Peyer's patch (tissue), 4 donors: ENCODE measurements around the gene CEP85L. TPM values are rescaled to one million over a fixed set of nuclear protein-coding genes. Genes with fewer than 3 reads are reported as not detected.

Source experiments
- DNase-seq, 3 donors: peaks; one replicate each; pipeline ENCODE4 v3.0.0-alpha.2; 2017 to 2019
- H3K27ac ChIP-seq, 4 donors: fragments of 200-600 bp; sonication (generic); one replicate each; pipeline ENCODE4 v1.5.1; 2016 to 2019
- H3K27me3 ChIP-seq, 2 donors: fragments of 200-600 bp; sonication (generic); one replicate each; pipeline ENCODE4 v1.5.1; 2019
- H3K36me3 ChIP-seq, 3 donors: fragments of 200-600 bp; sonication (generic); one replicate each; pipeline ENCODE4 v1.5.1; 2016 to 2019
- H3K4me1 ChIP-seq, 4 donors: fragments of 200-600 bp; sonication (generic); one replicate each; pipeline ENCODE4 v1.5.1; 2016 to 2019
- H3K4me3 ChIP-seq, 4 donors: fragments of 200-600 bp; sonication (generic); 1 replicate in 3 of 4; 2 replicates in 1 of 4; pipeline ENCODE4 v1.5.1; 2016 to 2019; ENCODE audit warnings: mild to moderate bottlenecking in 1 of 4
- H3K9me3 ChIP-seq, 4 donors: fragments of 200-600 bp; sonication (generic); one replicate each; pipeline ENCODE4 v1.5.1; 2016 to 2019; ENCODE audit warnings: mild to moderate bottlenecking in 1 of 4
- POLR2A ChIP-seq, 2 donors: fragments of 450-650 bp; IDR thresholded peaks; one replicate each; pipeline ENCODE4 v1.5.1; 2017; ENCODE audit warnings: antibody characterized with exemption in 2 of 2, mild to moderate bottlenecking in 2 of 2, moderate library complexity in 2 of 2
- total RNA-seq, 4 donors: library from RNA; depleted of rRNA; stranded (reverse); fragments of >200 nt; gene quantifications; one replicate each; pipeline ENCODE4 v1.1.0, GENCODE V29; 2016
- TF ChIP-seq, protein P1 (sequence below), 6 experiments: fragments of 450-650 bp in 4 of 6; fragments of 200-600 bp in 2 of 6; sonication (generic) in 1 of 6; IDR thresholded peaks; one replicate each; pipeline ENCODE4 v1.5.1; 2017 to 2019; ENCODE audit warnings: antibody characterized with exemption in 6 of 6, mild to moderate bottlenecking in 3 of 6, moderate library complexity in 1 of 6

CEP85L gene
- total RNA-seq, 4 donors from 2014 or later: 3.2 to 22.3 (median 7.5) TPM

GRCh38 chr6:118581489-118581959, 69.9 kb downstream of the CEP85L start:
- H3K9me3 ChIP-seq: peaks cover 0 to 17% (median 3%) of the 10 kb centered on the region in 4 donors
- DNase-seq: no peak

DNA sequence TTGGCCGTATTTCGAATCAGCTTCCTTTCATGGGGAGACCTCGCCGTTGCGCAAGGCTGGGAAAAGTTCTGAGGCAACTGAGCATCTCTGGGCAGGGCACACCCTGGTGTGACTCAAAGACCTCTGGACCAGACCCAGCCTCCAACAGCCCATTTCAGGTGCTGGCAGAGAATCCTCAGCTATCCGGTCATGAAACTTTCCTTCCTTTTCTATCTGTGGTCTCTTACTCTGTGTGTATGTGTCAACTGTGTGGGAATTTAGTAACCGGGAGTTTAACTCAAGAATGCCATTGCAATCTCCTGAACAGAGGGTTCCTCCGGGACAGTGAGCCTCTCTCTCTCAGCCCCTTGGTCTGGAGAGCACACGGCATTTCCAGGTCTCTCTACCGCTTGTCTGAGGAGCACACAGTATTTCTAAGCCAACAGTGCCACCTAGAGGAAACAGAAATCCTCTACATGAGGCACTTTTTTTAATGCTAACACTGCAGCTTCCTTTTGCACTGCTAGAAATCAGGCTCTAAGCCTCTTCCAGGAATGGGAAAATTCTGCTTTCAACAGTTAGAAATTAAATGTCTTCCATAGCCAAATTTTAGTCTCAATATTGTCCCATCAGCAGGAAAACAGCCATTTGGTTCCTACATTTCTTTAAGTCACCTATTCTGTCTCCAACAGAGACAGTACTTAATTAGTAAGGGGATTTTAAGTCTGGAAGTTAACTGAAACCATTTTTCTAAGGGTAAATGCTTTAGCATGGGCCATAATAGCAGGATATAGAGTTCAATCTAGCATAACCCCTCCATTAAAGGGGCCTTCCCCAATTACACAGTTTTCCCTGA, 70.6 kb downstream of the CEP85L start:
- H3K4me1 ChIP-seq: no peaks in the 10 kb centered on the region
- peaks cover 0 to 4% (median 0%) of the 10 kb centered on the region in 3 donors for H3K36me3 ChIP-seq
- no peak overlapping the region for H3K27ac ChIP-seq
- H3K9me3 ChIP-seq: peaks cover 0 to 17% (median 3%) of the 10 kb centered on the region in 4 donors
- no peak overlapping the region for H3K4me3 ChIP-seq
- peak in 1 of 3 donors; percentile 70 for DNase-seq
- no peak for TF ChIP-seq POLR2A (IDR thresholded peaks at IDR 0.05)
- TF ChIP-seq, protein P1, sequence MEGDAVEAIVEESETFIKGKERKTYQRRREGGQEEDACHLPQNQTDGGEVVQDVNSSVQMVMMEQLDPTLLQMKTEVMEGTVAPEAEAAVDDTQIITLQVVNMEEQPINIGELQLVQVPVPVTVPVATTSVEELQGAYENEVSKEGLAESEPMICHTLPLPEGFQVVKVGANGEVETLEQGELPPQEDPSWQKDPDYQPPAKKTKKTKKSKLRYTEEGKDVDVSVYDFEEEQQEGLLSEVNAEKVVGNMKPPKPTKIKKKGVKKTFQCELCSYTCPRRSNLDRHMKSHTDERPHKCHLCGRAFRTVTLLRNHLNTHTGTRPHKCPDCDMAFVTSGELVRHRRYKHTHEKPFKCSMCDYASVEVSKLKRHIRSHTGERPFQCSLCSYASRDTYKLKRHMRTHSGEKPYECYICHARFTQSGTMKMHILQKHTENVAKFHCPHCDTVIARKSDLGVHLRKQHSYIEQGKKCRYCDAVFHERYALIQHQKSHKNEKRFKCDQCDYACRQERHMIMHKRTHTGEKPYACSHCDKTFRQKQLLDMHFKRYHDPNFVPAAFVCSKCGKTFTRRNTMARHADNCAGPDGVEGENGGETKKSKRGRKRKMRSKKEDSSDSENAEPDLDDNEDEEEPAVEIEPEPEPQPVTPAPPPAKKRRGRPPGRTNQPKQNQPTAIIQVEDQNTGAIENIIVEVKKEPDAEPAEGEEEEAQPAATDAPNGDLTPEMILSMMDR (IDR thresholded peaks at IDR 0.05): peak in 5 of 6 experiments; percentile 27 to 87 (median 80)
- H3K27me3 ChIP-seq: no peaks in the 10 kb centered on the region

More at GRCh38 chr6:118581489-118581959, 69.9 kb downstream of the CEP85L start:
- no peaks in the 10 kb centered on the region for H3K4me1 ChIP-seq
- TF ChIP-seq, protein P1 (IDR thresholded peaks at IDR 0.05): no peak
- no peak for TF ChIP-seq POLR2A (IDR thresholded peaks at IDR 0.05)
- H3K4me3 ChIP-seq: no peak overlapping the region
- H3K27me3 ChIP-seq: no peaks in the 10 kb centered on the region
- no peaks in the 10 kb centered on the region for H3K36me3 ChIP-seq
- no peak overlapping the region for H3K27ac ChIP-seq

- TF ChIP-seq, protein P1 (IDR thresholded peaks at IDR 0.05): no peak
- TF ChIP-seq POLR2A (IDR thresholded peaks at IDR 0.05): no peak
- H3K9me3 ChIP-seq: peaks cover 0 to 19% (median 7%) of the 10 kb centered on the region in 4 donors
- no peak for DNase-seq
- no peaks in the 10 kb centered on the region for H3K4me1 ChIP-seq
- no peaks in the 10 kb centered on the region for H3K27me3 ChIP-seq
- H3K4me3 ChIP-seq: no peak overlapping the region
- no peak overlapping the region for H3K27ac ChIP-seq
- H3K36me3 ChIP-seq: peaks cover 0 to 5% (median 0%) of the 10 kb centered on the region in 3 donors
Observed at GRCh38 chr6:118579786-118580185, 71.6 kb downstream of the CEP85L start.

DNA sequence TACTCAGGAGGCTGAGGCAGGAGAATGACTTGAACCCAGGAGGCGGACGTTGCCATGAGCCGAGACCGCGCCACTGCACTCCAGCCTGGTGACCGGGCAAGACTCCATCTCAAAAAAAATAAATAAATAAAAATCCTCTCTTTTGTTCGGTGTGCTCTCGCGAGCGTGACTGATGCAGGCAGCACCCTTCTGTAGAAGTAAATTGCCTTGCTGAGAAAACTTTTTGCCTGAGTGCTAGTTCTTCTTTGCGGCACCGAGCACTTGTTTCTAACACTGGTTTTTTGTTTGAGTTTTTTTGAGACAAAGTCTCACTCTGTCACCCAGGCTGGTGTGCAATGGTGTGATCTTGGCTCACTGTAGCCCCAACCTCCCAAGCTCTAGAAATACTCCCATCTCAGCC, 72.8 kb downstream of the CEP85L start:
- peaks cover 0 to 29% (median 12%) of the 10 kb centered on the region in 4 donors for H3K9me3 ChIP-seq
- H3K27ac ChIP-seq: no peak overlapping the region
- H3K4me3 ChIP-seq: no peak overlapping the region
- no peaks in the 10 kb centered on the region for H3K4me1 ChIP-seq
- peaks cover 0 to 14% (median 0%) of the 10 kb centered on the region in 3 donors for H3K36me3 ChIP-seq
- no peak for TF ChIP-seq POLR2A (IDR thresholded peaks at IDR 0.05)
- no peak for DNase-seq
- no peaks in the 10 kb centered on the region for H3K27me3 ChIP-seq

DNA sequence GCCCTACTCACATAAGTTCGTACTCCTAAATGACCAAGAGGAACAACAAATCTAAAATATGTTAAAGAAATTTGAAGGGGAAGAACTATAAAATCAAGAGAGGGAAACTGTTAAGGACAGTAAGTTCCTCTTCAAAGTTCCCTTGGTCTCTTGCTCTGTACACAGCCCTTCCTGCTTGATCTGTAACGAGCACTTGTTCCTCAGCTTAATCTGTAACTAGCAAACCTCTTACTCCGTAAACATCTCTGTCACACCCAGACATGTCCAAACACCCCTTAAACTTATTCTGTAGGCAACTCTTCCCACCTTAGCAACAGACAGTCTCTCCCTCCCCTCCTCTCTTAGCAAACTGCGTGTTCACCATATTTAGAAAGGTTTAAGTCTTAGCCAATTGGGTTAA, 73.4 kb downstream of the CEP85L start:
- no peak overlapping the region for H3K4me3 ChIP-seq
- TF ChIP-seq POLR2A (IDR thresholded peaks at IDR 0.05): no peak
- TF ChIP-seq, protein P1 (IDR thresholded peaks at IDR 0.05): no peak
- H3K27me3 ChIP-seq: no peaks in the 10 kb centered on the region
- H3K4me1 ChIP-seq: no peaks in the 10 kb centered on the region
- H3K36me3 ChIP-seq: peaks cover 0 to 14% (median 0%) of the 10 kb centered on the region in 3 donors
- no peak for DNase-seq
- peaks cover 0 to 29% (median 12%) of the 10 kb centered on the region in 4 donors for H3K9me3 ChIP-seq
- H3K27ac ChIP-seq: no peak overlapping the region
